GM12878 (cell line): ENCODE measurements around the gene BAG3. TPM values are rescaled to one million over a fixed set of nuclear protein-coding genes. Genes with fewer than 3 reads are reported as not detected.

Experiments used
- BCL11A ChIP-seq: IDR thresholded peaks from 2 replicates; pipeline ENCODE4 v1.6.1; 2011; ENCODE audit warnings: low read depth, low read length
- CHD1 ChIP-seq: IDR thresholded peaks from 2 replicates; pipeline ENCODE4 v1.6.1; 2012; ENCODE audit warnings: low read depth, low read length, improper control_type of control experiment
- CHD2 ChIP-seq: IDR thresholded peaks from 2 replicates; pipeline ENCODE4 v1.6.1; 2011; ENCODE audit warnings: low read depth, low read length, improper control_type of control experiment, borderline replicate concordance
- FOXK2 ChIP-seq: fragments of 450-650 bp; IDR thresholded peaks from 2 replicates; pipeline ENCODE4 v1.6.1; 2017; ENCODE audit warnings: mild to moderate bottlenecking, moderate library complexity
- IRF5 ChIP-seq: fragments of 450-650 bp; IDR thresholded peaks from 2 replicates; pipeline ENCODE4 v1.6.1; 2017; ENCODE audit warnings: borderline replicate concordance
- KDM1A ChIP-seq: fragments of 200-600 bp; sonication (generic); IDR thresholded peaks from 2 replicates; pipeline ENCODE4 v1.6.1; 2016; ENCODE audit warnings: borderline replicate concordance
- NFYB ChIP-seq: IDR thresholded peaks from 2 replicates; pipeline ENCODE4 v1.6.1; 2011; ENCODE audit warnings: low read depth, mild to moderate bottlenecking, low read length, improper control_type of control experiment, moderate library complexity; ENCODE audit not compliant: insufficient read depth
- POLR2AphosphoS5 ChIP-seq: IDR thresholded peaks from 2 replicates; pipeline ENCODE4 v1.6.1; 2011; ENCODE audit warnings: mild to moderate bottlenecking, low read length, inconsistent platforms
- RAD21 ChIP-seq: IDR thresholded peaks from 2 replicates; pipeline ENCODE4 v1.6.1; 2011; ENCODE audit warnings: mild to moderate bottlenecking, low read depth, low read length, moderate library complexity; ENCODE audit not compliant: insufficient read depth
- RFX5 ChIP-seq: IDR thresholded peaks from 2 replicates; pipeline ENCODE4 v1.6.1; 2011; ENCODE audit warnings: low read depth, low read length, improper control_type of control experiment
- SIN3A ChIP-seq: IDR thresholded peaks from 2 replicates; pipeline ENCODE4 v1.6.1; 2012; ENCODE audit warnings: low read depth, low read length, improper control_type of control experiment
- TCF12 ChIP-seq: IDR thresholded peaks from 2 replicates; pipeline ENCODE4 v1.6.1; 2011; ENCODE audit warnings: low read depth, mild to moderate bottlenecking, low read length
- polyA plus RNA-seq, 11 experiments: library from polyadenylated mRNA; depleted of rRNA in 4 of 11; unstranded in 6 of 11; stranded (reverse) in 5 of 11; fragments of >200 nt; fragmentation: Nextera tagmentation in 4 of 11; fragmentation: Illumina TruSeq in 1 of 11; extraction: Ambion mirVana in 4 of 11; extraction: Trizol in 1 of 11; gene quantifications; 1 replicate in 1 of 11; 2 replicates in 10 of 11; pipeline versions ENCODE4 v1.2.1 to v1.2.3, GENCODE V29; 2011 to 2016; ENCODE audit warnings: inconsistent platforms in 2 of 11, missing spikeins in 2 of 11, low read depth in 1 of 11
- total RNA-seq, 4 experiments: library from RNA; depleted of rRNA in 3 of 4; stranded (reverse); fragments of >200 nt in 3 of 4; fragmentation: Illumina TruSeq in 1 of 4; extraction: Trizol in 1 of 4; gene quantifications; 2 replicates each; pipeline versions ENCODE4 v1.2.1 to v1.2.3, GENCODE V29; 2013 to 2021
- TF ChIP-seq, protein P1 (sequence below): fragments of 450-650 bp; IDR thresholded peaks from 2 replicates; pipeline ENCODE4 v1.6.1; 2017; ENCODE audit warnings: mild to moderate bottlenecking, moderate library complexity
- TF ChIP-seq, protein P2 (sequence below): fragments of 450-650 bp; IDR thresholded peaks from 2 replicates; pipeline ENCODE4 v1.6.1; 2016; ENCODE audit warnings: mild to moderate bottlenecking
- TF ChIP-seq, protein P3 (sequence below): fragments of 450-650 bp; formaldehyde crosslinking; IDR thresholded peaks from 2 replicates; pipeline ENCODE4 v1.4.0; 2020; ENCODE audit warnings: mild to moderate bottlenecking, moderate library complexity
- TF ChIP-seq, protein P4 (sequence below): fragments of 450-650 bp; IDR thresholded peaks from 2 replicates; pipeline ENCODE4 v1.6.1; 2017; ENCODE audit warnings: mild to moderate bottlenecking, low read depth, inconsistent platforms; ENCODE audit not compliant: poor library complexity, severe bottlenecking
- TF ChIP-seq, protein P5 (sequence below): IDR thresholded peaks from 2 replicates; pipeline ENCODE4 v1.6.1; 2012; ENCODE audit warnings: low read depth, low read length, improper control_type of control experiment

BAG3 gene
- total and polyA plus RNA-seq, 10 of the 15 experiments (the other 5 are each of a cell fraction or from before 2014, with no cell fraction given), result 0.71 to 14.1 (median 4.3) TPM

DNA sequence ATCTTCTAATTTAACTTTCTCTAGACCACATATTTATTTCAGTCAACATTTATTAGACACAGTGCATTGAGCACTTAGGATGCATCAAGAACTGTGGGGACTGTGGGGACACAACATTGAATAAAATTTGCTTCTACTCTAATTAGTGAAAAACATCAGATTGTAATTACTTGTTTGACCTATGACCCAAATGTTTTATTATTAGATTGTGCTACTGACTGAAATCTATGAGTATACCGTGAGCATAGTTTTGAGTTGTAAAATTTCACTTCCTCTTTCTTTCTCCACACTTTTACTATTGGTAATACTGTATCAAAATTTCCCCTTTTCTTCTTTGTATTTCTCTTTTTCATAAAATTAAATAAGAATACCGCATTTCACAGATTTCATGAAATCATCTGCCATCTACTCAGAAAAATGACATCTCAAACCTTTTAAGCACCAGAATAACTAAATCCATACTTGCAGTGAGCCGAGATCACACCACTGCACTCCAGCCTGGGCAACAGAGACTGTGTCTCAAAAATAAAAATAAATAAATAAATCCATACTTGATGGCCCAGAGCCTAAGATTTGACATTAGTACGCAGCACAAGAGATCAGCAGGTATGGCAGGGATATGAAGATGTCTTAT is 49.3 kb downstream of the BAG3 start (continued):
- TF ChIP-seq TCF12 (no peak), FOXK2 (no peak), IRF5 (no peak), SIN3A (no peak), POLR2AphosphoS5 (no peak), CHD1 (no peak), BCL11A (peak; percentile 88), NFYB (no peak), RFX5 (no peak), CHD2 (no peak), KDM1A (no peak), RAD21 (no peak)
- TF ChIP-seq, protein P1, sequence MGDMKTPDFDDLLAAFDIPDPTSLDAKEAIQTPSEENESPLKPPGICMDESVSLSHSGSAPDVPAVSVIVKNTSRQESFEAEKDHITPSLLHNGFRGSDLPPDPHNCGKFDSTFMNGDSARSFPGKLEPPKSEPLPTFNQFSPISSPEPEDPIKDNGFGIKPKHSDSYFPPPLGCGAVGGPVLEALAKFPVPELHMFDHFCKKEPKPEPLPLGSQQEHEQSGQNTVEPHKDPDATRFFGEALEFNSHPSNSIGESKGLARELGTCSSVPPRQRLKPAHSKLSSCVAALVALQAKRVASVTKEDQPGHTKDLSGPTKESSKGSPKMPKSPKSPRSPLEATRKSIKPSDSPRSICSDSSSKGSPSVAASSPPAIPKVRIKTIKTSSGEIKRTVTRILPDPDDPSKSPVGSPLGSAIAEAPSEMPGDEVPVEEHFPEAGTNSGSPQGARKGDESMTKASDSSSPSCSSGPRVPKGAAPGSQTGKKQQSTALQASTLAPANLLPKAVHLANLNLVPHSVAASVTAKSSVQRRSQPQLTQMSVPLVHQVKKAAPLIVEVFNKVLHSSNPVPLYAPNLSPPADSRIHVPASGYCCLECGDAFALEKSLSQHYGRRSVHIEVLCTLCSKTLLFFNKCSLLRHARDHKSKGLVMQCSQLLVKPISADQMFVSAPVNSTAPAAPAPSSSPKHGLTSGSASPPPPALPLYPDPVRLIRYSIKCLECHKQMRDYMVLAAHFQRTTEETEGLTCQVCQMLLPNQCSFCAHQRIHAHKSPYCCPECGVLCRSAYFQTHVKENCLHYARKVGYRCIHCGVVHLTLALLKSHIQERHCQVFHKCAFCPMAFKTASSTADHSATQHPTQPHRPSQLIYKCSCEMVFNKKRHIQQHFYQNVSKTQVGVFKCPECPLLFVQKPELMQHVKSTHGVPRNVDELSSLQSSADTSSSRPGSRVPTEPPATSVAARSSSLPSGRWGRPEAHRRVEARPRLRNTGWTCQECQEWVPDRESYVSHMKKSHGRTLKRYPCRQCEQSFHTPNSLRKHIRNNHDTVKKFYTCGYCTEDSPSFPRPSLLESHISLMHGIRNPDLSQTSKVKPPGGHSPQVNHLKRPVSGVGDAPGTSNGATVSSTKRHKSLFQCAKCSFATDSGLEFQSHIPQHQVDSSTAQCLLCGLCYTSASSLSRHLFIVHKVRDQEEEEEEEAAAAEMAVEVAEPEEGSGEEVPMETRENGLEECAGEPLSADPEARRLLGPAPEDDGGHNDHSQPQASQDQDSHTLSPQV, result no peak
- TF ChIP-seq, protein P2, sequence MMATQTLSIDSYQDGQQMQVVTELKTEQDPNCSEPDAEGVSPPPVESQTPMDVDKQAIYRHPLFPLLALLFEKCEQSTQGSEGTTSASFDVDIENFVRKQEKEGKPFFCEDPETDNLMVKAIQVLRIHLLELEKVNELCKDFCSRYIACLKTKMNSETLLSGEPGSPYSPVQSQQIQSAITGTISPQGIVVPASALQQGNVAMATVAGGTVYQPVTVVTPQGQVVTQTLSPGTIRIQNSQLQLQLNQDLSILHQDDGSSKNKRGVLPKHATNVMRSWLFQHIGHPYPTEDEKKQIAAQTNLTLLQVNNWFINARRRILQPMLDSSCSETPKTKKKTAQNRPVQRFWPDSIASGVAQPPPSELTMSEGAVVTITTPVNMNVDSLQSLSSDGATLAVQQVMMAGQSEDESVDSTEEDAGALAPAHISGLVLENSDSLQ, result peak; percentile 59; the same call in 1 of the 2 replicates
- TF ChIP-seq, protein P3, sequence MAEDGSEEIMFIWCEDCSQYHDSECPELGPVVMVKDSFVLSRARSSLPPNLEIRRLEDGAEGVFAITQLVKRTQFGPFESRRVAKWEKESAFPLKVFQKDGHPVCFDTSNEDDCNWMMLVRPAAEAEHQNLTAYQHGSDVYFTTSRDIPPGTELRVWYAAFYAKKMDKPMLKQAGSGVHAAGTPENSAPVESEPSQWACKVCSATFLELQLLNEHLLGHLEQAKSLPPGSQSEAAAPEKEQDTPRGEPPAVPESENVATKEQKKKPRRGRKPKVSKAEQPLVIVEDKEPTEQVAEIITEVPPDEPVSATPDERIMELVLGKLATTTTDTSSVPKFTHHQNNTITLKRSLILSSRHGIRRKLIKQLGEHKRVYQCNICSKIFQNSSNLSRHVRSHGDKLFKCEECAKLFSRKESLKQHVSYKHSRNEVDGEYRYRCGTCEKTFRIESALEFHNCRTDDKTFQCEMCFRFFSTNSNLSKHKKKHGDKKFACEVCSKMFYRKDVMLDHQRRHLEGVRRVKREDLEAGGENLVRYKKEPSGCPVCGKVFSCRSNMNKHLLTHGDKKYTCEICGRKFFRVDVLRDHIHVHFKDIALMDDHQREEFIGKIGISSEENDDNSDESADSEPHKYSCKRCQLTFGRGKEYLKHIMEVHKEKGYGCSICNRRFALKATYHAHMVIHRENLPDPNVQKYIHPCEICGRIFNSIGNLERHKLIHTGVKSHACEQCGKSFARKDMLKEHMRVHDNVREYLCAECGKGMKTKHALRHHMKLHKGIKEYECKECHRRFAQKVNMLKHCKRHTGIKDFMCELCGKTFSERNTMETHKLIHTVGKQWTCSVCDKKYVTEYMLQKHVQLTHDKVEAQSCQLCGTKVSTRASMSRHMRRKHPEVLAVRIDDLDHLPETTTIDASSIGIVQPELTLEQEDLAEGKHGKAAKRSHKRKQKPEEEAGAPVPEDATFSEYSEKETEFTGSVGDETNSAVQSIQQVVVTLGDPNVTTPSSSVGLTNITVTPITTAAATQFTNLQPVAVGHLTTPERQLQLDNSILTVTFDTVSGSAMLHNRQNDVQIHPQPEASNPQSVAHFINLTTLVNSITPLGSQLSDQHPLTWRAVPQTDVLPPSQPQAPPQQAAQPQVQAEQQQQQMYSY (CRISPR knock-in tag), result no peak
- TF ChIP-seq, protein P4, sequence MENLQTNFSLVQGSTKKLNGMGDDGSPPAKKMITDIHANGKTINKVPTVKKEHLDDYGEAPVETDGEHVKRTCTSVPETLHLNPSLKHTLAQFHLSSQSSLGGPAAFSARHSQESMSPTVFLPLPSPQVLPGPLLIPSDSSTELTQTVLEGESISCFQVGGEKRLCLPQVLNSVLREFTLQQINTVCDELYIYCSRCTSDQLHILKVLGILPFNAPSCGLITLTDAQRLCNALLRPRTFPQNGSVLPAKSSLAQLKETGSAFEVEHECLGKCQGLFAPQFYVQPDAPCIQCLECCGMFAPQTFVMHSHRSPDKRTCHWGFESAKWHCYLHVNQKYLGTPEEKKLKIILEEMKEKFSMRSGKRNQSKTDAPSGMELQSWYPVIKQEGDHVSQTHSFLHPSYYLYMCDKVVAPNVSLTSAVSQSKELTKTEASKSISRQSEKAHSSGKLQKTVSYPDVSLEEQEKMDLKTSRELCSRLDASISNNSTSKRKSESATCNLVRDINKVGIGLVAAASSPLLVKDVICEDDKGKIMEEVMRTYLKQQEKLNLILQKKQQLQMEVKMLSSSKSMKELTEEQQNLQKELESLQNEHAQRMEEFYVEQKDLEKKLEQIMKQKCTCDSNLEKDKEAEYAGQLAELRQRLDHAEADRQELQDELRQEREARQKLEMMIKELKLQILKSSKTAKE, result peak; percentile 97
- TF ChIP-seq, protein P5, sequence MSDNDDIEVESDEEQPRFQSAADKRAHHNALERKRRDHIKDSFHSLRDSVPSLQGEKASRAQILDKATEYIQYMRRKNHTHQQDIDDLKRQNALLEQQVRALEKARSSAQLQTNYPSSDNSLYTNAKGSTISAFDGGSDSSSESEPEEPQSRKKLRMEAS, result no peak
